Keratinocyte (primary cell): ENCODE results near the gene CMBL.

ENCODE experiments used
- EZH2 ChIP-seq: IDR thresholded peaks from one replicate; pipeline ENCODE4 v1.6.1; 2012; ENCODE audit warnings: inconsistent platforms, mild to moderate bottlenecking, low read length, moderate library complexity
- TF ChIP-seq, protein P1 (sequence below), 3 experiments: IDR thresholded peaks in 1 of 3; conservative IDR thresholded peaks in 1 of 3; optimal IDR thresholded peaks in 1 of 3; 2 replicates in 2 of 3; 3 replicates in 1 of 3; pipeline versions ENCODE3 to v1.5.1; 2011; ENCODE audit warnings: low read length in 3 of 3, mild to moderate bottlenecking in 3 of 3, moderate library complexity in 2 of 3, control low read depth in 1 of 3, inconsistent platforms in 1 of 3; ENCODE audit not compliant: insufficient read depth in 2 of 3; ENCODE audit errors: extremely low read depth in 1 of 3

GRCh38 chr5:10319202-10319851, 11.6 kb upstream of the CMBL start:
- TF ChIP-seq, protein P1, sequence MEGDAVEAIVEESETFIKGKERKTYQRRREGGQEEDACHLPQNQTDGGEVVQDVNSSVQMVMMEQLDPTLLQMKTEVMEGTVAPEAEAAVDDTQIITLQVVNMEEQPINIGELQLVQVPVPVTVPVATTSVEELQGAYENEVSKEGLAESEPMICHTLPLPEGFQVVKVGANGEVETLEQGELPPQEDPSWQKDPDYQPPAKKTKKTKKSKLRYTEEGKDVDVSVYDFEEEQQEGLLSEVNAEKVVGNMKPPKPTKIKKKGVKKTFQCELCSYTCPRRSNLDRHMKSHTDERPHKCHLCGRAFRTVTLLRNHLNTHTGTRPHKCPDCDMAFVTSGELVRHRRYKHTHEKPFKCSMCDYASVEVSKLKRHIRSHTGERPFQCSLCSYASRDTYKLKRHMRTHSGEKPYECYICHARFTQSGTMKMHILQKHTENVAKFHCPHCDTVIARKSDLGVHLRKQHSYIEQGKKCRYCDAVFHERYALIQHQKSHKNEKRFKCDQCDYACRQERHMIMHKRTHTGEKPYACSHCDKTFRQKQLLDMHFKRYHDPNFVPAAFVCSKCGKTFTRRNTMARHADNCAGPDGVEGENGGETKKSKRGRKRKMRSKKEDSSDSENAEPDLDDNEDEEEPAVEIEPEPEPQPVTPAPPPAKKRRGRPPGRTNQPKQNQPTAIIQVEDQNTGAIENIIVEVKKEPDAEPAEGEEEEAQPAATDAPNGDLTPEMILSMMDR (optimal IDR thresholded peaks at IDR 0.05 in 1 of 3, IDR thresholded peaks at IDR 0.05 in 1 of 3, conservative IDR thresholded peaks at IDR 0.05 in 1 of 3; ENCODE audit: extremely low read depth in 1 of 3, insufficient read depth in 2 of 3, low read length in 3 of 3), result no peak
- no peak for TF ChIP-seq EZH2
